NT2/D1 (cell line): ENCODE measurements around the gene FBP2.
"Not testable (repeated sequence)": the region's sequence is repeated elsewhere in the genome, so short reads cannot be mapped to it uniquely, and the experiment has no call there.

Experiments
- DNase-seq: peaks from one replicate; pipeline ENCODE4 v3.0.0-alpha.2; 2011; ENCODE audit warnings: low read depth, low spot score
- H3K27me3 ChIP-seq: 2 replicates; pipeline ENCODE4 v1.6.0; 2011; ENCODE audit warnings: mild to moderate bottlenecking; ENCODE audit not compliant: insufficient read length, insufficient read depth
- H3K36me3 ChIP-seq: 2 replicates; pipeline ENCODE4 v1.6.1; 2011; ENCODE audit warnings: mild to moderate bottlenecking, low read length, mixed read lengths; ENCODE audit not compliant: insufficient read depth, insufficient read length
- H3K4me1 ChIP-seq: 2 replicates; pipeline ENCODE4 v1.5.1; 2011; ENCODE audit not compliant: insufficient read depth, insufficient read length
- H3K4me3 ChIP-seq: 2 replicates; pipeline ENCODE4 v1.5.1; 2011; ENCODE audit warnings: low read depth; ENCODE audit not compliant: insufficient read length
- H3K9ac ChIP-seq: 2 replicates; pipeline ENCODE4 v1.6.0; 2011; ENCODE audit warnings: low read depth; ENCODE audit not compliant: insufficient read length
- H3K9me3 ChIP-seq: 2 replicates; pipeline ENCODE4 v1.5.1; 2011; ENCODE audit warnings: mild to moderate bottlenecking, low read length; ENCODE audit not compliant: insufficient read depth
- SUZ12 ChIP-seq: IDR thresholded peaks from 2 replicates; pipeline ENCODE4 v1.6.1; 2011; ENCODE audit not compliant: insufficient read length, insufficient read depth; ENCODE audit errors: extremely low read depth
- YY1 ChIP-seq: IDR thresholded peaks from 2 replicates; pipeline ENCODE4 v1.6.1; 2011; ENCODE audit not compliant: insufficient read length, insufficient read depth
- ZNF274 ChIP-seq: IDR thresholded peaks from 2 replicates; pipeline ENCODE4 v1.6.1; 2011; ENCODE audit warnings: mild to moderate bottlenecking, low read depth, low read length

The FBP2 gene

DNA sequence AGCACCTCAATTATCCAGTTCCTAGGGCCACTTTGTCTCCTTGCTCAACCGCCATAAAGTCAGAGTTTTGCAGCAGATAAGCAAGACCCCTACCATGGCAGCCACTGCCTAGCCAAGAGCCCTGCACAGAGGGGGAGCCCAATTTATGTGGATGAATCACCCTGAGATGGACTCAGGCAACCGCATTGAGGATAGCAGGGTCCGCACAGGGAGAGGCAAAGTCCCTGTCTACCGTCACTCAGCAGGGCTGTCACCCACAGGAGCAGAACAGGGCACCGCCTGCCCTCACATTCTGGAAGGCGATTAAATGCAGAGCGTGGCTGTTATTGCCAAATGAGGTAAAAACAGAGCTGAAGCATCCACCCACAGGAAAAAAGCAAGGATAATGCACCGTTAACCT is 1.7 kb downstream of the FBP2 start:
- TF ChIP-seq SUZ12 = no peak
- no peak for TF ChIP-seq YY1
- no peak for TF ChIP-seq ZNF274

DNA sequence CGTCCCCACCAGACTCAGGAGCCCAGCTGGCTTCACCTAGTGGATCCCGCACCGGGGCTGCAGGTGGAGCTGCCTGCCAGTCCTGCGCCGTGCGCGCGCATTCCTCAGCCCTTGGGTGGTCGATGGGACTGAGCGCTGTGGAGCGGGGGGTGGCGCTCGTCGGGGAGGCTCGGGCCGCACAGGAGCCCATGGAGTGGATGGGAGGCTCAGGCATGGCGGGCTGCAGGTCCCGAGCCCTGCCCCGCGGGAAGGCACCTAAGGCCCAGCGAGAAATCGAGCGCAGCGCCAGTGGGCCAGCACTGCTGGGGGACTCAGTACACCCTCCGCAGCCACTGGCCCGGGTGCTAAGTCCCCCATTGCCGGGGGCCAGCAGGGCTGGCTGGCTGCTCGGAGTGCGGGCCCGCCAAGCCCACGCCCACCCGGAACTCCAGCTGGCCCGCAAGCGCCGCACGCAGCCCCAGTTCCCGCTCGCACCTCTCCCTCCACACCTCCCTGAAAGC is 2.5 kb downstream of the FBP2 start:
- not testable (repeated sequence) for H3K9ac ChIP-seq, H3K9me3 ChIP-seq, DNase-seq, H3K36me3 ChIP-seq, H3K4me1 ChIP-seq, H3K27me3 ChIP-seq, H3K4me3 ChIP-seq

More for the DNA sequence above, 1.7 kb downstream of the FBP2 start:
- Histone ChIP-seq H3K9me3 (no peaks in the 10 kb centered on the region), H3K36me3 (no peaks in the 10 kb centered on the region), H3K27me3 (no peaks in the 10 kb centered on the region), H3K9ac (no peak overlapping the region), H3K4me1 (no peaks in the 10 kb centered on the region), H3K4me3 (no peak overlapping the region)
- DNase-seq = no peak

DNA sequence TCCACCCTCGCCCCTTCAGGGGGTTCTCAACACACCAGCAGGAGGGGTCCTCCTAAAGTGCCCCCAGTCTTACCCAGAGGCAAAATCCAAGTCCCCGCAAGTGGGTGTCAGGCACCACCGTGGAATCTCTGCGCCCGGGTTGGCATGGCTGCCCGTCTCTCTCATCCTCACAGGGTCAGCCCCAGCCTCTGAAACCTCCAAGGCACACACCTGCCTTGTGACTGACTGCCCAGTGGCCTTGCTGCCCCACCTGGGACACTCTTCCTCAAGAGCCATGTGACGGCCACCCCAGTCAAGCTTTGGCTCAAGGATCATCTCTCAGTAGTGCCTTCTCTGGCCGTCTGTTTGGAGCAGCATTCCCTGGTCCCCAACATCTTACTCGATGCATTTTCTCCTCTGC is 4.9 kb downstream of the FBP2 start:
- Histone ChIP-seq H3K9ac (no peak overlapping the region), H3K36me3 (no peaks in the 10 kb centered on the region), H3K9me3 (no peaks in the 10 kb centered on the region), H3K4me3 (no peak overlapping the region), H3K27me3 (no peaks in the 10 kb centered on the region), H3K4me1 (no peaks in the 10 kb centered on the region)
- no peak for TF ChIP-seq SUZ12
- no peak for TF ChIP-seq YY1
- no peak for TF ChIP-seq ZNF274
- DNase-seq = no peak

DNA sequence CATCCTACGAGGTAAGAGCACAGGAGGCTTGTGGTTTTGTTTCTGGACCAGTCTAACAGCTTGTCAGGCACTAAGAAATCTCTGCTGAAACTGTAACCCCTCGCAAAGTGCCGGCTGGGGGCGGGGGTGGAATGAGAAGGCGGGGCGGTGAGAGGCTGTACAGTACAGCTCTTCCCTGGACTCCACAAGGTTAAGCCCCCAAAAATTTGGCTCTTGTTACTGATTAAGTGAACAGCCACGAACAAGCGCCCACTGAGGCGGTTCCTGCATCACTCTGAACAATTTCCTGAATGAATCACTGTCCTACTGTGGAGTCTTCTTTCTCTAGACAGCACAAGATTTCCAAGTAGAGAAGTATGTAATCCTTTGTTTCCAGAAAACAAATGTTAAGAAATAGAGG is 6.8 kb downstream of the FBP2 start:
- TF ChIP-seq YY1 (no peak), ZNF274 (no peak), SUZ12 (no peak)
- H3K4me3 ChIP-seq = no peak overlapping the region
- no peak overlapping the region for H3K9ac ChIP-seq
- H3K4me1 ChIP-seq = no peaks in the 10 kb centered on the region
- no peaks in the 10 kb centered on the region for H3K27me3 ChIP-seq
- no peaks in the 10 kb centered on the region for H3K36me3 ChIP-seq
- DNase-seq = no peak
- no peaks in the 10 kb centered on the region for H3K9me3 ChIP-seq

DNA sequence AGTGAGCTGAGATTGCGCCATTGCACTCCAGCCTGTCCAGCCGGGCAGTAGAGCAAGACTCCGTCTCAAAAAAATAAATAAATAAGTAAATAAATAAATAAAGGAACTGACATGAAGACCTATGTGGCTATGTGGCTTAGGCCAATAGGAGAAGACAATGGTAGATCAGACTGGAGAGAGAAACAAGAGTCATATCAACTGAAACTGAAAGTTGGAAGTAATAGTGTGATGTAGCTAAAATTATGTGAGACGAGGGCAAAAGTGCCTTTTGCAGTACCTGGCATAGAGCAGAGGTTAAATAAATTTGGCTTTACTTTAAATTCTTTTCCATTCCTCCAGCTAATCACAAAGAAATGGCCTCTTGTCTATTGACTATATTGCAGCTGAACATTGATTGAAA is 7.3 kb downstream of the FBP2 start:
- no peaks in the 10 kb centered on the region for H3K9me3 ChIP-seq
- no peak overlapping the region for H3K9ac ChIP-seq
- no peak for TF ChIP-seq SUZ12
- TF ChIP-seq YY1 = no peak
- no peak for TF ChIP-seq ZNF274
- H3K36me3 ChIP-seq = no peaks in the 10 kb centered on the region
- H3K27me3 ChIP-seq = no peaks in the 10 kb centered on the region
- H3K4me1 ChIP-seq = no peaks in the 10 kb centered on the region
- H3K4me3 ChIP-seq = no peak overlapping the region
- DNase-seq = no peak

DNA sequence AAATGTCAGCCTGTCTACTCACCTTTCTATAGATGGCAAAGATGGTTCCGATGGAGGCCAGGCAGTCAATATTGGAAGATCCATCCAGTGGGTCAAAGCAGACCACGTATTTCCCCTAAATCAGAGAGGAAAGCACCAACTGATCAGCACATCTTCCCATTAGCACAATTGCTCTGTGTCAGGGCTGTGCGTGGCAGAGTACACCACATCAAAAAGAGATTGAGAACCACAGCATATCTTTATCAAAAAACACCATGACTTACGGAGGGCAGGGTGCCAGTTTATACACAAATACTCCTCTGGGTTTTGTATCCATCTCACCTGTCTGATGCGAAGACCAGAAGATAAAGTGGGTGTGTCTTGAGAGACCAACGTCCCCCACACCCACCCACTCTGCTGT is 9.1 kb downstream of the FBP2 start:
- TF ChIP-seq YY1 = no peak
- no peak for TF ChIP-seq SUZ12
- TF ChIP-seq ZNF274 = no peak
- Histone ChIP-seq H3K36me3 (no peaks in the 10 kb centered on the region), H3K27me3 (no peaks in the 10 kb centered on the region), H3K4me1 (no peaks in the 10 kb centered on the region), H3K4me3 (no peak overlapping the region), H3K9me3 (no peaks in the 10 kb centered on the region), H3K9ac (no peak overlapping the region)
- no peak for DNase-seq

DNA sequence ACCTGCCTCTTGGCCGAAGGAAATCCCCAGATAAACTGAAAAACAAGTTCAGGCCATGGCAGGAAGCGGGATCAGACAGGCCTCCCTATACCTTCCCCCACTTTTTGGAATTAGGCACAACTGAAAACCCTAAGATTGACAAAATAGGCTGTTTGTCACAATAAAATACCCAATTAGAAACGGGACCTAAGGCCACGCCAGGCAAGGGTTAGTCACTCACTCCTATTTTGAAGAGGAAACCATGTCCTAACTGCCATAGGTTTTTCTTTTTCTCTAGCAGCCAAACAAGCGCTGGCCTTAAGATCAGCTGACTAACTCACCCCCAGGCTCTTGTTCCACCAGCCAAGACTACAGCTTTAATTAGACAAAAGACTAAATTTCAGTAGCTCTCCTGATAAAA is 11.9 kb downstream of the FBP2 start:
- no peaks in the 10 kb centered on the region for H3K9me3 ChIP-seq
- no peak for DNase-seq
- H3K9ac ChIP-seq = no peak overlapping the region
- no peak overlapping the region for H3K4me3 ChIP-seq
- no peaks in the 10 kb centered on the region for H3K36me3 ChIP-seq
- TF ChIP-seq YY1 (no peak), SUZ12 (no peak), ZNF274 (no peak)
- no peaks in the 10 kb centered on the region for H3K27me3 ChIP-seq
- H3K4me1 ChIP-seq = no peaks in the 10 kb centered on the region

DNA sequence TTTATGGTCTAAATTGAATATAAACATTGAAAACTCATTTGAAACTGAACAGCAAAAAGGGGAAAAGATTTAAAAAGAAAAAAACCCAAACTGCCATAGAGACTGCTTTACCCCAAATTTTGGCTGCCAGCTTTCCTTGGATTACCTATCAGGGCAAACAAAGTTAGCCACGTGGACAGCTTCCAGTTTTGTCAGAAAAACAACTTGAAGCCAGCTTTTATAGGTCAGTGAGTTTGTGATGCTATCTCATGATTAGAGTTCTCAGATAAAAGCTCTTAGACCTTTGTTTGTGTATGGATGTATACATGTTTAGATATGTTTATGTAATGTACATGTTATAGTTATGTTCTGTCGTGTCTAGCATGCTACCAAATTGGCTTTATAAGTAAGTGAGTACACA is 16.1 kb downstream of the FBP2 start:
- no peak for DNase-seq
- Histone ChIP-seq H3K27me3 (no peaks in the 10 kb centered on the region), H3K36me3 (no peaks in the 10 kb centered on the region), H3K9me3 (no peaks in the 10 kb centered on the region), H3K4me3 (no peak overlapping the region), H3K4me1 (peaks cover 3% of the 10 kb centered on the region), H3K9ac (no peak overlapping the region)
- TF ChIP-seq SUZ12 = no peak
- no peak for TF ChIP-seq ZNF274
- no peak for TF ChIP-seq YY1
